ENCODE results near the gene DNMBP. TPM values are rescaled to one million over a fixed set of nuclear protein-coding genes. Genes with fewer than 3 reads are reported as not detected.

Gene DNMBP
- total and polyA plus RNA-seq, 2 experiments from 2014 or later, result 13.4 to 31.2 TPM

- no peak overlapping the region for H3K27ac ChIP-seq (ENCODE audit: low read depth)
Observed at GRCh38 chr10:100020886-100021253, 11.1 kb upstream of the DNMBP start.

GRCh38 chr10:100020142-100020885 is 10.6 kb upstream of the DNMBP start:
- no peaks in the 10 kb centered on the region for H3K27me3 ChIP-seq (ENCODE audit: insufficient read depth)
- no peak overlapping the region for H3K27ac ChIP-seq (ENCODE audit: low read depth)
- H3K4me3 ChIP-seq, result no peak overlapping the region
- no peaks in the 10 kb centered on the region for H3K79me2 ChIP-seq (replicated peaks; ENCODE audit: insufficient read depth)
- peaks cover 13% of the 10 kb centered on the region; the same call in 2 of the 3 replicates for H3K4me1 Mint-ChIP-seq
- ATAC-seq (no peak), DNase-seq (ENCODE audit: low spot score) (no peak)
- no peaks in the 10 kb centered on the region for H3K36me3 Mint-ChIP-seq (ENCODE audit: low read depth)
- peaks cover 8% of the 10 kb centered on the region; the same call in 1 of the 2 replicates for H3K4me1 ChIP-seq (ENCODE audit: insufficient read depth)
- no peaks in the 10 kb centered on the region for H3K9me2 ChIP-seq (ENCODE audit: insufficient read depth)
- no peaks in the 10 kb centered on the region for H3K27me3 Mint-ChIP-seq (ENCODE audit: insufficient read depth, low read depth, poor library complexity)
- H4K20me1 ChIP-seq (replicated peaks; ENCODE audit: insufficient read depth), result no peaks in the 10 kb centered on the region
- no peaks in the 10 kb centered on the region for H3K9me3 Mint-ChIP-seq
- TF ChIP-seq REST (IDR thresholded peaks at IDR 0.05; ENCODE audit: unreplicated experiment), result no peak
- H3K27ac Mint-ChIP-seq, result no peak overlapping the region; the same call in 1 of the 2 replicates
- 0 out of 2 replicates have a peak overlapping the region, but pooled peaks have one; percentile 9 for H3K4me2 ChIP-seq
- H3K4me3 Mint-ChIP-seq, result no peak overlapping the region
- no peaks in the 10 kb centered on the region for H3F3A ChIP-seq (replicated peaks; ENCODE audit: low read depth)
- peak overlapping the region; percentile 93; the same call in 1 of the 2 replicates for H2AFZ ChIP-seq
- no peaks in the 10 kb centered on the region for H3K36me3 ChIP-seq (ENCODE audit: insufficient read depth)

More at GRCh38 chr10:100020886-100021253, 11.1 kb upstream of the DNMBP start:
- no peak overlapping the region for H3K27ac Mint-ChIP-seq
- H3K4me3 Mint-ChIP-seq, result no peak overlapping the region
- no peaks in the 10 kb centered on the region for H3K36me3 Mint-ChIP-seq (ENCODE audit: low read depth)
- H3K9me3 Mint-ChIP-seq, result peaks cover 2% of the 10 kb centered on the region; the same call in 1 of the 3 replicates
- no peak for TF ChIP-seq POLR2AphosphoS5 (IDR thresholded peaks at IDR 0.05; ENCODE audit: low read depth)
- TF ChIP-seq JUNB (IDR thresholded peaks at IDR 0.05; ENCODE audit: unreplicated experiment), result no peak
- TF ChIP-seq, protein P1, sequence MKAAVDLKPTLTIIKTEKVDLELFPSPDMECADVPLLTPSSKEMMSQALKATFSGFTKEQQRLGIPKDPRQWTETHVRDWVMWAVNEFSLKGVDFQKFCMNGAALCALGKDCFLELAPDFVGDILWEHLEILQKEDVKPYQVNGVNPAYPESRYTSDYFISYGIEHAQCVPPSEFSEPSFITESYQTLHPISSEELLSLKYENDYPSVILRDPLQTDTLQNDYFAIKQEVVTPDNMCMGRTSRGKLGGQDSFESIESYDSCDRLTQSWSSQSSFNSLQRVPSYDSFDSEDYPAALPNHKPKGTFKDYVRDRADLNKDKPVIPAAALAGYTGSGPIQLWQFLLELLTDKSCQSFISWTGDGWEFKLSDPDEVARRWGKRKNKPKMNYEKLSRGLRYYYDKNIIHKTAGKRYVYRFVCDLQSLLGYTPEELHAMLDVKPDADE (IDR thresholded peaks at IDR 0.05), result no peak
- Histone ChIP-seq H3F3A (replicated peaks; ENCODE audit: low read depth) (no peaks in the 10 kb centered on the region), H3K4me3 (no peak overlapping the region), H3K79me2 (replicated peaks; ENCODE audit: insufficient read depth) (no peaks in the 10 kb centered on the region), H3K36me3 (ENCODE audit: insufficient read depth) (no peaks in the 10 kb centered on the region), H3K27me3 (ENCODE audit: insufficient read depth) (no peaks in the 10 kb centered on the region), H3K4me1 (ENCODE audit: insufficient read depth) (peaks cover 8% of the 10 kb centered on the region; the same call in 1 of the 2 replicates), H2AFZ (peak overlapping the region; percentile 93; the same call in 1 of the 2 replicates), H4K20me1 (replicated peaks; ENCODE audit: insufficient read depth) (no peaks in the 10 kb centered on the region), H3K4me2 (no peak overlapping the region), H3K9me2 (ENCODE audit: insufficient read depth) (no peaks in the 10 kb centered on the region)
- peaks cover 13% of the 10 kb centered on the region; the same call in 2 of the 3 replicates for H3K4me1 Mint-ChIP-seq
- DNase-seq (ENCODE audit: low spot score) (peak; percentile 24), ATAC-seq (peak; percentile 59)
- no peaks in the 10 kb centered on the region for H3K27me3 Mint-ChIP-seq (ENCODE audit: insufficient read depth, low read depth, poor library complexity)

Data from GM23338 (cell line).